HepG2 (cell line): ENCODE measurements around the gene ODAD4. TPM values are rescaled to one million over a fixed set of nuclear protein-coding genes. Genes with fewer than 3 reads are reported as not detected.

ENCODE experiments used
- ATAC-seq: fragments of 200-7000 bp; cut with Tn5 transposase; 3 replicates; pipeline ENCODE4 v1.9.1; 2020; ENCODE audit warnings: mild to moderate bottlenecking, moderate library complexity
- BruUV-seq: library from RNA; stranded (reverse); fragments of 400-500 nt; replicated peaks from 2 replicates; lab custom pipeline; 2021; lab: Mats Ljungman, UMichigan
- CTCF ChIA-PET: fragments of 300-600 bp; formaldehyde crosslinking; extraction: SDS; loops from one replicate; lab custom pipeline; 2021; ENCODE audit warnings: low total read pairs, inconsistent platforms, low intra/inter-chr PET ratio; lab: Yijun Ruan, JAX
- POLR2A ChIA-PET: fragments of 350-600 bp; sonication (Branson Sonifier 250); formaldehyde crosslinking; loops from one replicate; lab custom pipeline; 2020; ENCODE audit warnings: antibody characterized with exemption, inconsistent platforms; lab: Yijun Ruan, JAX
- DNase-seq: peaks from one replicate; pipeline ENCODE4 v3.0.0-alpha.2; 2015; ENCODE audit warnings: low spot score
- FAIRE-seq: peaks from 3 replicates; lab custom pipeline; 2011; peaks lifted over from hg19 to GRCh38; lab: Jason Lieb, UNC
- H2AFZ ChIP-seq: one replicate; pipeline ENCODE4 v1.6.1; 2011; ENCODE audit warnings: low read length, inconsistent platforms
- H3K27ac ChIP-seq: fragments of 300-600 bp; 3 replicates; pipeline ENCODE4 v1.8.0; 2011; ENCODE audit warnings: mixed run types, mild to moderate bottlenecking, mixed read lengths, low read length, inconsistent platforms; ENCODE audit not compliant: insufficient read depth; ENCODE audit errors: extremely low read length
- H3K27me3 ChIP-seq, 2 experiments: fragments of 200-600 bp in 1 of 2; 2 replicates in 1 of 2; 3 replicates in 1 of 2; pipeline versions ENCODE4 v1.6.0 to v1.8.0; 2011; ENCODE audit warnings: low read length in 2 of 2, mild to moderate bottlenecking in 2 of 2, moderate library complexity in 2 of 2, inconsistent platforms in 1 of 2; ENCODE audit not compliant: insufficient read depth in 2 of 2, control insufficient read depth in 1 of 2
- H3K36me3 ChIP-seq, 2 experiments: fragments of 200-600 bp in 1 of 2; replicated peaks in 1 of 2; 2 replicates in 1 of 2; 3 replicates in 1 of 2; pipeline versions ENCODE4 v1.5.1 to v1.8.0; 2011; ENCODE audit warnings: low read length in 2 of 2, inconsistent platforms in 1 of 2; ENCODE audit not compliant: insufficient read depth in 2 of 2, control insufficient read depth in 1 of 2
- H3K4me1 ChIP-seq: 2 replicates; pipeline ENCODE4 v1.5.1; 2012; ENCODE audit warnings: low read length, inconsistent platforms; ENCODE audit not compliant: insufficient read depth
- H3K4me2 ChIP-seq: 2 replicates; pipeline ENCODE4 v1.6.0; 2011; ENCODE audit warnings: low read depth, low read length, inconsistent platforms
- H3K4me3 ChIP-seq, 3 experiments: fragments of 200-600 bp in 1 of 3; sonication (generic), shearing (Covaris generic) in 1 of 3; replicated peaks in 1 of 3; 2 replicates each; pipeline ENCODE4 v1.5.1; 2011 to 2016; ENCODE audit warnings: low read length in 3 of 3, inconsistent platforms in 2 of 3, low read depth in 2 of 3, mild to moderate bottlenecking in 2 of 3, control low read depth in 1 of 3, mixed read lengths in 1 of 3; ENCODE audit not compliant: insufficient read depth in 1 of 3
- H3K79me2 ChIP-seq: one replicate; pipeline ENCODE4 v1.6.1; 2011; ENCODE audit warnings: low read length, inconsistent platforms; ENCODE audit not compliant: insufficient read depth
- H3K9ac ChIP-seq: 2 replicates; pipeline ENCODE4 v1.6.0; 2011; ENCODE audit warnings: mild to moderate bottlenecking, low read depth, low read length, inconsistent platforms; ENCODE audit not compliant: insufficient read depth
- H3K9me3 ChIP-seq: 2 replicates; pipeline ENCODE4 v1.5.1; 2012; ENCODE audit warnings: mild to moderate bottlenecking, low read length
- H4K20me1 ChIP-seq: 2 replicates; pipeline ENCODE4 v1.6.0; 2011; ENCODE audit warnings: inconsistent platforms, mild to moderate bottlenecking, low read length, moderate library complexity; ENCODE audit not compliant: insufficient read depth
- CREB1 ChIP-seq, 2 experiments: fragments of 450-650 bp in 1 of 2; IDR thresholded peaks; 2 replicates each; pipeline ENCODE4 v1.6.1; 2016 to 2017; ENCODE audit warnings: control low read depth in 1 of 2, mild to moderate bottlenecking in 1 of 2, missing compliant biosample characterization in 1 of 2, missing genetic modification characterization in 1 of 2
- FOXO1 ChIP-seq: sonication (generic); formaldehyde crosslinking; IDR thresholded peaks from 2 replicates; pipeline ENCODE4 v1.4.0; 2020; ENCODE audit warnings: missing genetic modification reagents
- NRL ChIP-seq: sonication (generic); formaldehyde crosslinking; IDR thresholded peaks from 2 replicates; pipeline ENCODE4 v1.5.0; 2020; ENCODE audit warnings: missing genetic modification reagents, mild to moderate bottlenecking, moderate library complexity, borderline replicate concordance
- PRDM10 ChIP-seq: sonication (generic); formaldehyde crosslinking; IDR thresholded peaks from 2 replicates; pipeline ENCODE4 v1.4.0; 2020; ENCODE audit warnings: low read depth, missing genetic modification reagents
- SIX1 ChIP-seq: sonication (generic); formaldehyde crosslinking; IDR thresholded peaks from 2 replicates; pipeline ENCODE4 v1.4.0; 2020; ENCODE audit warnings: missing genetic modification reagents, borderline replicate concordance
- ZKSCAN5 ChIP-seq: sonication (generic); formaldehyde crosslinking; IDR thresholded peaks from 2 replicates; pipeline ENCODE4 v1.5.1; 2020; ENCODE audit warnings: mild to moderate bottlenecking, missing genetic modification reagents
- ZNF343 ChIP-seq: sonication (generic); formaldehyde crosslinking; IDR thresholded peaks from 2 replicates; pipeline ENCODE4 v1.4.0; 2020; ENCODE audit warnings: mild to moderate bottlenecking, missing genetic modification reagents
- ZNF556 ChIP-seq: sonication (generic); formaldehyde crosslinking; IDR thresholded peaks from 2 replicates; pipeline ENCODE4 v1.4.0; 2020; ENCODE audit warnings: mild to moderate bottlenecking, missing genetic modification reagents, borderline replicate concordance
- ZNF746 ChIP-seq: sonication (generic); formaldehyde crosslinking; IDR thresholded peaks from 2 replicates; pipeline ENCODE4 v1.8.0; 2022; ENCODE audit warnings: mild to moderate bottlenecking, missing genetic modification reagents
- ZSCAN9 ChIP-seq: IDR thresholded peaks from 2 replicates; pipeline ENCODE4 v1.6.1; 2016; ENCODE audit warnings: borderline replicate concordance
- WGBS: methylation state at CpG from one replicate; pipeline ENCODE4 v1.1.6; 2017; ENCODE audit warnings: low lambda C conversion rate; 5-methylcytosine and 5-hydroxymethylcytosine counted together
- in situ Hi-C: cut with HindIII; loops from 2 replicates; pipeline ENCODE4 v1.10.0; 2017; ENCODE audit warnings: low pct_unique_long_range_greater_than_20kb; ENCODE audit not compliant: extremely low pct_ligation_motif_present
- intact Hi-C: fragments of 100-400 bp; cut with micrococcal nuclease; formaldehyde crosslinking; loops from one replicate; pipeline ENCODE4 v1.10.0; 2022; ENCODE audit not compliant: unreplicated experiment
- polyA plus RNA-seq, 8 experiments: library from polyadenylated mRNA; depleted of rRNA in 3 of 8; stranded (reverse) in 7 of 8; unstranded in 1 of 8; fragments of >200 nt; fragmentation: Illumina TruSeq in 4 of 8; extraction: Trizol in 4 of 8; gene quantifications; 2 replicates each; pipeline versions ENCODE4 v1.2.1 to v1.2.3, GENCODE V29; 2011 to 2016; ENCODE audit warnings: low read depth in 4 of 8, missing spikeins in 1 of 8, mixed read lengths in 1 of 8; ENCODE audit not compliant: insufficient read depth in 1 of 8
- total RNA-seq, 5 experiments: library from RNA; depleted of rRNA; stranded (reverse); fragments of >200 nt; fragmentation: Illumina TruSeq; extraction: Trizol; gene quantifications; 2 replicates each; pipeline ENCODE4 v1.2.3, GENCODE V29; 2016; ENCODE audit warnings: low read depth in 1 of 5
- TF ChIP-seq, protein P1 (sequence below): sonication (generic); formaldehyde crosslinking; IDR thresholded peaks from 2 replicates; pipeline ENCODE4 v1.5.1; 2020; ENCODE audit warnings: mild to moderate bottlenecking, moderate library complexity, missing genetic modification reagents
- TF ChIP-seq, protein P2 (sequence below): sonication (generic); formaldehyde crosslinking; IDR thresholded peaks from 2 replicates; pipeline ENCODE4 v1.8.0; 2022; ENCODE audit warnings: mild to moderate bottlenecking, missing genetic modification reagents; ENCODE audit not compliant: insufficient replicate concordance

Gene ODAD4
- total and polyA plus RNA-seq, 2 of the 13 experiments (the other 11 are each of a cell fraction or from before 2014, with no cell fraction given), result 0.48 to 0.53 TPM

- TF ChIP-seq ZNF746 (CRISPR knock-in tag) (0 out of 2 replicates have a peak, but pooled peaks have one; percentile 25), ZNF343 (CRISPR knock-in tag) (no peak), ZSCAN9 (CRISPR knock-in tag) (no peak)
- TF ChIP-seq, protein P1, sequence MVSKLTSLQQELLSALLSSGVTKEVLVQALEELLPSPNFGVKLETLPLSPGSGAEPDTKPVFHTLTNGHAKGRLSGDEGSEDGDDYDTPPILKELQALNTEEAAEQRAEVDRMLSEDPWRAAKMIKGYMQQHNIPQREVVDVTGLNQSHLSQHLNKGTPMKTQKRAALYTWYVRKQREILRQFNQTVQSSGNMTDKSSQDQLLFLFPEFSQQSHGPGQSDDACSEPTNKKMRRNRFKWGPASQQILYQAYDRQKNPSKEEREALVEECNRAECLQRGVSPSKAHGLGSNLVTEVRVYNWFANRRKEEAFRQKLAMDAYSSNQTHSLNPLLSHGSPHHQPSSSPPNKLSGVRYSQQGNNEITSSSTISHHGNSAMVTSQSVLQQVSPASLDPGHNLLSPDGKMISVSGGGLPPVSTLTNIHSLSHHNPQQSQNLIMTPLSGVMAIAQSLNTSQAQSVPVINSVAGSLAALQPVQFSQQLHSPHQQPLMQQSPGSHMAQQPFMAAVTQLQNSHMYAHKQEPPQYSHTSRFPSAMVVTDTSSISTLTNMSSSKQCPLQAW (CRISPR knock-in tag), result peak; percentile 83
- TF ChIP-seq, all 625 proteins: peak for 213
Measured at GRCh38 chr17:41919165-41919817, 11.1 kb upstream of the ODAD4 start (continued).

- ATAC-seq (peak; percentile 3), DNase-seq (no peak), FAIRE-seq (no peak)
- peak overlapping the region; percentile 98 for H3K4me2 ChIP-seq
- peak overlapping the region; percentile 81 for H3K27ac ChIP-seq
- no peaks in the 10 kb centered on the region for H3K36me3 ChIP-seq
- no peaks in the 10 kb centered on the region for H3K9me3 ChIP-seq
- peaks cover 34% of the 10 kb centered on the region for H3K79me2 ChIP-seq
- BruUV-seq, result no TSS peak
- H3K9ac ChIP-seq, result peak overlapping the region; percentile 79
- WGBS, result 12% methylated on average over 6 of the region's 7 CpGs
- intact Hi-C loops, result loop anchor here (5.0 kb wide), 1 partner anchor 37 kb away; no protein-coding TSS in a partner anchor
- ChIA-PET POLR2A (interaction anchor here (0.6 to 4.3 kb wide), 8 partner anchors 10 to 231 kb away, joined by 3 to 72 read pairs (median 22); partner anchors contain the start of genes CNP, EIF1, FKBP10 and KLHL11), CTCF (interaction anchor here (0.8 kb wide), 1 partner anchor 39 kb away, joined by 3 read pairs; no protein-coding TSS in a partner anchor)
- H3K27me3 ChIP-seq, result no peaks in the 10 kb centered on the region; a peak in 1 of 5 replicates
- H4K20me1 ChIP-seq, result peaks cover 21% of the 10 kb centered on the region
- in situ Hi-C loops, result no loop called here
- H2AFZ ChIP-seq, result peak overlapping the region; percentile 45
- H3K4me3 ChIP-seq, result peak overlapping the region; percentile 67 to 98 (median 96)
- H3K4me1 ChIP-seq, result peaks cover 57% of the 10 kb centered on the region
- TF ChIP-seq CREB1 (IDR thresholded peaks at IDR 0.05) (peak; percentile 43; the same call in 1 of the 2 replicates), CREB1 (CRISPR knock-in tag; IDR thresholded peaks at IDR 0.05) (no peak), PRDM10 (CRISPR knock-in tag) (no peak; the same call in 1 of the 2 replicates), SIX1 (CRISPR knock-in tag) (no peak), NRL (CRISPR knock-in tag) (0 out of 2 replicates have a peak, but pooled peaks have one; percentile 5), FOXO1 (peak; percentile 36; the same call in 1 of the 2 replicates), ZNF556 (CRISPR knock-in tag) (no peak), ZKSCAN5 (CRISPR knock-in tag) (no peak)
- TF ChIP-seq, protein P2, sequence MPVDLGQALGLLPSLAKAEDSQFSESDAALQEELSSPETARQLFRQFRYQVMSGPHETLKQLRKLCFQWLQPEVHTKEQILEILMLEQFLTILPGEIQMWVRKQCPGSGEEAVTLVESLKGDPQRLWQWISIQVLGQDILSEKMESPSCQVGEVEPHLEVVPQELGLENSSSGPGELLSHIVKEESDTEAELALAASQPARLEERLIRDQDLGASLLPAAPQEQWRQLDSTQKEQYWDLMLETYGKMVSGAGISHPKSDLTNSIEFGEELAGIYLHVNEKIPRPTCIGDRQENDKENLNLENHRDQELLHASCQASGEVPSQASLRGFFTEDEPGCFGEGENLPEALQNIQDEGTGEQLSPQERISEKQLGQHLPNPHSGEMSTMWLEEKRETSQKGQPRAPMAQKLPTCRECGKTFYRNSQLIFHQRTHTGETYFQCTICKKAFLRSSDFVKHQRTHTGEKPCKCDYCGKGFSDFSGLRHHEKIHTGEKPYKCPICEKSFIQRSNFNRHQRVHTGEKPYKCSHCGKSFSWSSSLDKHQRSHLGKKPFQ (CRISPR knock-in tag), result peak; percentile 40
Measured at GRCh38 chr17:41919840-41920579, 10.4 kb upstream of the ODAD4 start.
